ENCODE data around the gene PSMA2. TPM values are rescaled to one million over a fixed set of nuclear protein-coding genes. Genes with fewer than 3 reads are reported as not detected.

Gene PSMA2
- total and polyA plus RNA-seq, 4 donors = 24.8 to 221 (median 73.8) TPM

DNA sequence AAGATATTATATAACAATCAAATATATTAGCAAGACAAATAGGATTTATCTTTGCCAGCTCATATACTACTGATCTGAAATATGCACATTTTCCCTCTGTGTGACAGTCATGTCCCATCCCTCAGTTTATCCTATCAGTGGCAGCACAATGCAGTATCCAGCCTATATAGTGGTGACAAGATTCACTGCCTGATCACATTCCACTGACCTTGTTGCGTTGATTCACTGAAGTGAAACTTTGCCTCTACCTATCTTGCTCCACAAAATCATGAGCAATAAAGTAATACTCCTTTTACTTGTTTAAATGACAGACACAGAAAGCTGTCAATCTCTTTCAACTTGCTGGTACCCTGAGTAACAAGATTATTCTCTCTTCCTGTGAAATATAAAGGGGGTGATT, 6.3 kb downstream of the PSMA2 start:
- 93% methylated on average over 1 of the region's 1 CpG for WGBS
- peaks cover 7 to 34% (median 27%) of the 10 kb centered on the region in 4 donors for H3K4me1 ChIP-seq (ENCODE audit: control insufficient read depth in 4 of 4, insufficient read depth in 4 of 4, low read length in 3 of 4)

DNA sequence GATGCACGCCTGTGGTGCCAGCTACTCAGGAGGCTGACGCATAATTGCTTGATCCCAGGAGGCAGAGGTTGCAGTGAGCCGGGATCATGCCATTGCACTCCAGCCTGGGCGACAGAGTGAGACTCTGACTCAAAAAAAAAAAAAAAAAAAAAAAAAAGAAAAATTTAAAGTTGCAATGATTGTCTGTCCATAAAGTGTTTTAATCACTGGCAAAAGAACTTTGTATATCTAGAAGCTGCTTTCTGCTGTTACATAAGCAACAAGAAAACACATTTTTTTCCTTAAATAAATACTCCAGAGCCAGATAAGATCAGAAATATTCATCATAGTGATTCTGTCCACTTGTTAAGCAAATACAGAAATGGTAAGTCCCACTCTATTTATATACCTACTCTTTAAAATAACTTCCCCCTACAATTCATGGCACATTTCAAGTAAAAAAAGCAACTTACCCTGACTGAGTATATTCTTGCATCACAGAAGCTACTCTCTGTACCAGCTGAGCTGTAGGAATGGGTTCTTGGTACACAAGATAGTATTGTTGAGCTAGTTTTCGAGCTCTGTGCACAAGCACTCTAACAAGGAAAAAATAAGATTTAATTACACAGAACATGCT, 7.6 kb downstream of the PSMA2 start:
- Histone ChIP-seq H3K9ac (ENCODE audit: low read depth in 1 of 2, low read length in 2 of 2) (no peak overlapping the region), H3K9me3 (ENCODE audit: control insufficient read depth in 4 of 4, low read length in 3 of 4) (no peaks in the 10 kb centered on the region), H3K27ac (ENCODE audit: low read depth in 1 of 2, low read length in 2 of 2) (no peak overlapping the region), H3K27me3 (ENCODE audit: control insufficient read depth in 4 of 4, insufficient read depth in 4 of 4, low read length in 3 of 4) (no peaks in the 10 kb centered on the region), H3K4me3 (ENCODE audit: low read depth in 1 of 3, low read length in 3 of 3) (no peak overlapping the region), H3K4me1 (ENCODE audit: control insufficient read depth in 4 of 4, insufficient read depth in 4 of 4, low read length in 3 of 4) (peaks cover 3 to 22% (median 14%) of the 10 kb centered on the region in 4 donors), H3K36me3 (ENCODE audit: control insufficient read depth in 4 of 4, insufficient read depth in 3 of 4, low read depth in 1 of 4, low read length in 3 of 4) (peaks cover 11 to 63% (median 55%) of the 10 kb centered on the region in 4 donors)
- no peak for DNase-seq (ENCODE audit: low spot score)
- TF ChIP-seq SP1 (IDR thresholded peaks at IDR 0.05) (no peak), RAD21 (IDR thresholded peaks at IDR 0.05) (no peak), HNF4A (conservative IDR thresholded peaks at IDR 0.05) (no peak), FOXA1 (IDR thresholded peaks at IDR 0.05) (no peak), JUND (IDR thresholded peaks at IDR 0.05) (no peak), EGR1 (IDR thresholded peaks at IDR 0.05; ENCODE audit: low read depth in 2 of 2) (no peak), NR2F2 (IDR thresholded peaks at IDR 0.05) (no peak), HNF4G (IDR thresholded peaks at IDR 0.05) (no peak), FOXA2 (IDR thresholded peaks at IDR 0.05) (no peak), RXRA (IDR thresholded peaks at IDR 0.05) (no peak), YY1 (IDR thresholded peaks at IDR 0.05) (no peak), TAF1 (conservative IDR thresholded peaks at IDR 0.05) (no peak), GABPA (IDR thresholded peaks at IDR 0.05 in 1 of 2, conservative IDR thresholded peaks at IDR 0.05 in 1 of 2) (no peak)
- TF ChIP-seq, protein P1, sequence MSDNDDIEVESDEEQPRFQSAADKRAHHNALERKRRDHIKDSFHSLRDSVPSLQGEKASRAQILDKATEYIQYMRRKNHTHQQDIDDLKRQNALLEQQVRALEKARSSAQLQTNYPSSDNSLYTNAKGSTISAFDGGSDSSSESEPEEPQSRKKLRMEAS (IDR thresholded peaks at IDR 0.05) = no peak
- TF ChIP-seq, protein P2, sequence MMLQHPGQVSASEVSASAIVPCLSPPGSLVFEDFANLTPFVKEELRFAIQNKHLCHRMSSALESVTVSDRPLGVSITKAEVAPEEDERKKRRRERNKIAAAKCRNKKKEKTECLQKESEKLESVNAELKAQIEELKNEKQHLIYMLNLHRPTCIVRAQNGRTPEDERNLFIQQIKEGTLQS (IDR thresholded peaks at IDR 0.05) = no peak
- TF ChIP-seq, protein P3, sequence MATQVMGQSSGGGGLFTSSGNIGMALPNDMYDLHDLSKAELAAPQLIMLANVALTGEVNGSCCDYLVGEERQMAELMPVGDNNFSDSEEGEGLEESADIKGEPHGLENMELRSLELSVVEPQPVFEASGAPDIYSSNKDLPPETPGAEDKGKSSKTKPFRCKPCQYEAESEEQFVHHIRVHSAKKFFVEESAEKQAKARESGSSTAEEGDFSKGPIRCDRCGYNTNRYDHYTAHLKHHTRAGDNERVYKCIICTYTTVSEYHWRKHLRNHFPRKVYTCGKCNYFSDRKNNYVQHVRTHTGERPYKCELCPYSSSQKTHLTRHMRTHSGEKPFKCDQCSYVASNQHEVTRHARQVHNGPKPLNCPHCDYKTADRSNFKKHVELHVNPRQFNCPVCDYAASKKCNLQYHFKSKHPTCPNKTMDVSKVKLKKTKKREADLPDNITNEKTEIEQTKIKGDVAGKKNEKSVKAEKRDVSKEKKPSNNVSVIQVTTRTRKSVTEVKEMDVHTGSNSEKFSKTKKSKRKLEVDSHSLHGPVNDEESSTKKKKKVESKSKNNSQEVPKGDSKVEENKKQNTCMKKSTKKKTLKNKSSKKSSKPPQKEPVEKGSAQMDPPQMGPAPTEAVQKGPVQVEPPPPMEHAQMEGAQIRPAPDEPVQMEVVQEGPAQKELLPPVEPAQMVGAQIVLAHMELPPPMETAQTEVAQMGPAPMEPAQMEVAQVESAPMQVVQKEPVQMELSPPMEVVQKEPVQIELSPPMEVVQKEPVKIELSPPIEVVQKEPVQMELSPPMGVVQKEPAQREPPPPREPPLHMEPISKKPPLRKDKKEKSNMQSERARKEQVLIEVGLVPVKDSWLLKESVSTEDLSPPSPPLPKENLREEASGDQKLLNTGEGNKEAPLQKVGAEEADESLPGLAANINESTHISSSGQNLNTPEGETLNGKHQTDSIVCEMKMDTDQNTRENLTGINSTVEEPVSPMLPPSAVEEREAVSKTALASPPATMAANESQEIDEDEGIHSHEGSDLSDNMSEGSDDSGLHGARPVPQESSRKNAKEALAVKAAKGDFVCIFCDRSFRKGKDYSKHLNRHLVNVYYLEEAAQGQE (IDR thresholded peaks at IDR 0.05) = no peak
- TF ChIP-seq, protein P4, sequence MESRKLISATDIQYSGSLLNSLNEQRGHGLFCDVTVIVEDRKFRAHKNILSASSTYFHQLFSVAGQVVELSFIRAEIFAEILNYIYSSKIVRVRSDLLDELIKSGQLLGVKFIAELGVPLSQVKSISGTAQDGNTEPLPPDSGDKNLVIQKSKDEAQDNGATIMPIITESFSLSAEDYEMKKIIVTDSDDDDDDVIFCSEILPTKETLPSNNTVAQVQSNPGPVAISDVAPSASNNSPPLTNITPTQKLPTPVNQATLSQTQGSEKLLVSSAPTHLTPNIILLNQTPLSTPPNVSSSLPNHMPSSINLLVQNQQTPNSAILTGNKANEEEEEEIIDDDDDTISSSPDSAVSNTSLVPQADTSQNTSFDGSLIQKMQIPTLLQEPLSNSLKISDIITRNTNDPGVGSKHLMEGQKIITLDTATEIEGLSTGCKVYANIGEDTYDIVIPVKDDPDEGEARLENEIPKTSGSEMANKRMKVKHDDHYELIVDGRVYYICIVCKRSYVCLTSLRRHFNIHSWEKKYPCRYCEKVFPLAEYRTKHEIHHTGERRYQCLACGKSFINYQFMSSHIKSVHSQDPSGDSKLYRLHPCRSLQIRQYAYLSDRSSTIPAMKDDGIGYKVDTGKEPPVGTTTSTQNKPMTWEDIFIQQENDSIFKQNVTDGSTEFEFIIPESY (IDR thresholded peaks at IDR 0.05) = no peak
- TF ChIP-seq, protein P5, sequence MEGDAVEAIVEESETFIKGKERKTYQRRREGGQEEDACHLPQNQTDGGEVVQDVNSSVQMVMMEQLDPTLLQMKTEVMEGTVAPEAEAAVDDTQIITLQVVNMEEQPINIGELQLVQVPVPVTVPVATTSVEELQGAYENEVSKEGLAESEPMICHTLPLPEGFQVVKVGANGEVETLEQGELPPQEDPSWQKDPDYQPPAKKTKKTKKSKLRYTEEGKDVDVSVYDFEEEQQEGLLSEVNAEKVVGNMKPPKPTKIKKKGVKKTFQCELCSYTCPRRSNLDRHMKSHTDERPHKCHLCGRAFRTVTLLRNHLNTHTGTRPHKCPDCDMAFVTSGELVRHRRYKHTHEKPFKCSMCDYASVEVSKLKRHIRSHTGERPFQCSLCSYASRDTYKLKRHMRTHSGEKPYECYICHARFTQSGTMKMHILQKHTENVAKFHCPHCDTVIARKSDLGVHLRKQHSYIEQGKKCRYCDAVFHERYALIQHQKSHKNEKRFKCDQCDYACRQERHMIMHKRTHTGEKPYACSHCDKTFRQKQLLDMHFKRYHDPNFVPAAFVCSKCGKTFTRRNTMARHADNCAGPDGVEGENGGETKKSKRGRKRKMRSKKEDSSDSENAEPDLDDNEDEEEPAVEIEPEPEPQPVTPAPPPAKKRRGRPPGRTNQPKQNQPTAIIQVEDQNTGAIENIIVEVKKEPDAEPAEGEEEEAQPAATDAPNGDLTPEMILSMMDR (IDR thresholded peaks at IDR 0.05; ENCODE audit: low read depth, low read length, missing input control) = no peak
- WGBS = 97% methylated on average over 5 of the region's 5 CpGs

More for the DNA sequence above, 6.3 kb downstream of the PSMA2 start:
- Histone ChIP-seq H3K36me3 (ENCODE audit: control insufficient read depth in 4 of 4, insufficient read depth in 3 of 4, low read depth in 1 of 4, low read length in 3 of 4) (peaks cover 11 to 50% (median 43%) of the 10 kb centered on the region in 4 donors), H3K27me3 (ENCODE audit: control insufficient read depth in 4 of 4, insufficient read depth in 4 of 4, low read length in 3 of 4) (no peaks in the 10 kb centered on the region), H3K4me3 (ENCODE audit: low read depth in 1 of 3, low read length in 3 of 3) (no peak overlapping the region), H3K9me3 (ENCODE audit: control insufficient read depth in 4 of 4, low read length in 3 of 4) (no peaks in the 10 kb centered on the region), H3K9ac (ENCODE audit: low read depth in 1 of 2, low read length in 2 of 2) (no peak overlapping the region), H3K27ac (ENCODE audit: low read depth in 1 of 2, low read length in 2 of 2) (no peak overlapping the region)
- no peak for DNase-seq (ENCODE audit: low spot score)
- TF ChIP-seq EGR1 (IDR thresholded peaks at IDR 0.05; ENCODE audit: low read depth in 2 of 2) (no peak), HNF4G (IDR thresholded peaks at IDR 0.05) (no peak), JUND (IDR thresholded peaks at IDR 0.05) (no peak), FOXA2 (IDR thresholded peaks at IDR 0.05) (no peak), RAD21 (IDR thresholded peaks at IDR 0.05) (no peak), GABPA (IDR thresholded peaks at IDR 0.05 in 1 of 2, conservative IDR thresholded peaks at IDR 0.05 in 1 of 2) (no peak), RXRA (IDR thresholded peaks at IDR 0.05) (no peak), SP1 (IDR thresholded peaks at IDR 0.05) (no peak), NR2F2 (IDR thresholded peaks at IDR 0.05) (no peak)
- TF ChIP-seq, protein P5 (IDR thresholded peaks at IDR 0.05; ENCODE audit: low read depth, low read length, missing input control) = no peak
- TF ChIP-seq, protein P2 (IDR thresholded peaks at IDR 0.05) = no peak
